GM18526 (cell line): ENCODE results near the gene DDX41.
A peak's percentile ranks its signal among the peaks of the same experiment; 100 is the strongest.

Source experiments
- POLR2A ChIP-seq: IDR thresholded peaks from 3 replicates; pipeline ENCODE4 v1.6.1; 2011; ENCODE audit not compliant: insufficient read length; ENCODE audit errors: extremely low read depth

Gene DDX41

GRCh38 chr5:177524539-177524900, 7.8 kb upstream of the DDX41 start:
- TF ChIP-seq POLR2A = no peak

DNA sequence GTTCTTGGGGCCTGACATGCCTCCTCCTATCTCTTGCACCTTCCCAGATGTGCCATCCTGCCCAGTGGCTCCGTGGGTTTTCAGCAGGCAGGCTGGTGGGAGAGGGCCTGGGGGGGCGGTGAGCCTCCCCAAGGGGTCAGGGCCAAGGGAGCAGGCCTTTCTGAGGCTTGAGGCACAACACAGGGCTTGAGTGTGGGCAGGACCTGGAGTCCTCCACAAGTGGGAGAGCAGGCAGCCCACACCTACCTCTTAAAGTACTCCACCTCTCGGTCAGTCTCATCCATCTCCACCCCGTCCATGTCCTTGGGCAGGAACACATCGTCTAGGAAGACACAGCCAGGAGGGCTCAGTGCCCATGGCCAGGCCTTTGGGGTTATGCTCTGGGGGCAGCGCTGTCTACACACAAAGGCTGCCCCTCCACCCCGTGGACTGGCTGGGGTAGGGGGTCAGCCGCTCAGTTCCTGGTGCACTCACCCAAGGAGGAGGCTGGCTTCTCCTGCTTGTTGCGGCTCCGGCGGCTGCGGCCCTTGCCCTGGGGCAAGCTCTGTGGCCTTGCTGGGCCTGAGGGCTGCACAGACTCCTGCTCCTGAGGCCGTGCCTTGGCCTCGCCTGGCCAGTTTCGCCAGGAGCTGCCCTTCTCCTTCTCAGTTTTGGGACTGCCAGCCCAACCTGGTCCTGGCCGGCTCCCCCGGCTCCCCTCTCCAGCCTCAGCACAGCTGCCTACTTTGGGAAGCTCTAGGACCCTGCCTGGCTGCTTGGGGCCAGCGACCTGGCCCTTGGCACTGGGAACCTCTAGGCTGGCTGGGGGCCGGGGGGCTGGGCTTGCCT, 7.2 kb upstream of the DDX41 start:
- no peak for TF ChIP-seq POLR2A

DNA sequence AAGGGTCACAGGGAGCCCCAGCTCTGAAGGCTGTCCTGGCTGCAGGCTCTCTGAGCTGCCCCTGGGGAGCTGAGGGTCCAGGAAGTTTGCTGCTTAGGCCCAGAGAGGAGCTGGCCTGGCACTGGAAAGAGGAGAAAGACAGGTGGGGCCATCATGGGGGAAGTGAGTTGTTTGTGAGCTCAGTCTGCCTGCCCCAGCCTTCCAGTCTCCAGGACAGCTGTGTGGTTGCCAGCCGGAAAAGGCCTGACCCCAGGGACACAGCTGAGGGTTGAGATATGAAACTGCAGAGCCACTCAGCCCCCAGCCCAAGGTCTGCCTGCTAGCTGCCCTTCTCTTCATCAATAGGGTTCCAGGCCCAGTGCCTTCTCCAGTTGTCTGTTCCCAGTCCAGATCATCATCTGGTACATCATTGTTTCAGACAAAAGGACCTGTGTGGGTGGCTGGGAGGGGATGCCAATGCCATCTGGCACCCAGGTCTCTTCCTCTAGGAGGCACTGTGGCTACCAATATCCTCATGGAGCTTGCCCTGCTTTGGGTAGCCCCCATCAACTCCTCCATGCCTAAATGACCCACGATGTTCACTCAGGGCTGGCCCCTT, 4.3 kb upstream of the DDX41 start:
- TF ChIP-seq POLR2A = no peak

DNA sequence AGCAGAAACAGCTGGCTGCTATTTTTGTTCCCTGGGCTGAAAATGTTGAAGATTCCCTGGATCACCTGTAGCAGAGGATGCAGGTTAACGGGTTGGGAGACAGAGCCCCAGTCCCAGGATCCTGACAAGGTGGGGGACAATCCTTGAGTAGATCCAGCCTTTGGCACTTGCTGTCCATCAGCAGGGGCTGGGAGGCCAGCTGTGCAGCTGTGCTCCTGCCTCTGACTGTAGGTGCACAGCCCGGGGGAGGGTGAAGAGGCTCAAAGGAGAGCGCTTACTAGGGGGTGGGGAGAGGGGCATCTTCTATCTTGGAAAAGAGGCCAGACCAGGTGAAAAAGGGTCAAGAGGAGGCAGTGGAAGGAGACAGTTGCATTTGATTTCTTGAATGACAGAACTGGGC, 3.5 kb upstream of the DDX41 start:
- TF ChIP-seq POLR2A = no peak

GRCh38 chr5:177519463-177520235, 2.9 kb upstream of the DDX41 start:
- no peak for TF ChIP-seq POLR2A

DNA sequence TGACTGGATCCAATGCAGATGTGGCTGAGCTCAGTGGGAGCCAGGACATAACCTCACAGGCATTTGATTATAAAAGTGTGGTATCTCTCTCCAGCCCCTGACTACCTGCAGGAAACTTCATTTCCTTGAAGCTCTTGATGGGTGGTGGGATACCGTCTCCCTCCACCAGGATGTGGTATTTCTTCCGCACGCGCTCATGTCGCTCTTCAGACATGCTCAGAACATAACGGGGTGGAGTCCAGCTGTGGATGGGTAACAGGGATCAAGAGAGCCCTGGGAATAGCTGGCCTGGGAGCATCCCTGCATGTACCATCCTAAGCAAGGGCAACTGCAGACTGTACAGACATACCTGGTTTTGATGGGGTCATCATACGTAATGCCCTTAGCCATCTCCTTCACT, 1.2 kb downstream of the DDX41 start:
- TF ChIP-seq POLR2A = no peak

GRCh38 chr5:177514541-177514940, 2.2 kb downstream of the DDX41 start:
- TF ChIP-seq POLR2A = no peak

- TF ChIP-seq POLR2A = no peak
Measured at GRCh38 chr5:177513500-177513899, 3.3 kb downstream of the DDX41 start.

DNA sequence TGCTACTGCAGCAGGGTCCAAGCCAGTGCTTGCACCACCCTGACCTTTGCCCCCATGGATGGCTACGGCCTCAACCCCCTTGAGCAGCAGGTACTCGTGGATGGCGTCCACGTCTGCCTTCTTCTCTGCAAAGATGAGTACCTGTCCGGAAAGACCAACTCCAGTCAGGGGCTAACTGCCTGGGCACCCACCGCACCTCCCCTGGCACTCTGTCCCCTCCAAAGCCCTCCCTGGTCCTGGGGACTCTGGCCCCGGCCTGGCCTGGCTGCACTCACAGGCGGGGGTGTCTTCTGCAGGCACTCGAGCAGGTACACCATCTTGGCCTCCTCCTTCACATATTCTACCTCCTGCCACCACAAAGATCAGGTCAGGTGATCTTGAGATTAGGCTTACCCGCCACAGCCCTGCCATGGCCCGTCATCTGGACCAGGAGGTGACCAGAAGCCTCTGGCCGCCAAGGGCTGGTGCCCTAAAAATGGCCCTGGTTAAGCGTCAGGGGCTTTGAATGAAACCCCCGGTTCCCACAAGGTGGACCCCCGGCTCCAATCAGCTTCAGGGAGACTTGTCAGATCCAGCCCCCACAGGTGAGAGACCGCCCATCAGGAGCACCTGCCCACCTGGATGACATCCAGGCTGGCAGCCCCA, 3.9 kb downstream of the DDX41 start:
- no peak for TF ChIP-seq POLR2A

DNA sequence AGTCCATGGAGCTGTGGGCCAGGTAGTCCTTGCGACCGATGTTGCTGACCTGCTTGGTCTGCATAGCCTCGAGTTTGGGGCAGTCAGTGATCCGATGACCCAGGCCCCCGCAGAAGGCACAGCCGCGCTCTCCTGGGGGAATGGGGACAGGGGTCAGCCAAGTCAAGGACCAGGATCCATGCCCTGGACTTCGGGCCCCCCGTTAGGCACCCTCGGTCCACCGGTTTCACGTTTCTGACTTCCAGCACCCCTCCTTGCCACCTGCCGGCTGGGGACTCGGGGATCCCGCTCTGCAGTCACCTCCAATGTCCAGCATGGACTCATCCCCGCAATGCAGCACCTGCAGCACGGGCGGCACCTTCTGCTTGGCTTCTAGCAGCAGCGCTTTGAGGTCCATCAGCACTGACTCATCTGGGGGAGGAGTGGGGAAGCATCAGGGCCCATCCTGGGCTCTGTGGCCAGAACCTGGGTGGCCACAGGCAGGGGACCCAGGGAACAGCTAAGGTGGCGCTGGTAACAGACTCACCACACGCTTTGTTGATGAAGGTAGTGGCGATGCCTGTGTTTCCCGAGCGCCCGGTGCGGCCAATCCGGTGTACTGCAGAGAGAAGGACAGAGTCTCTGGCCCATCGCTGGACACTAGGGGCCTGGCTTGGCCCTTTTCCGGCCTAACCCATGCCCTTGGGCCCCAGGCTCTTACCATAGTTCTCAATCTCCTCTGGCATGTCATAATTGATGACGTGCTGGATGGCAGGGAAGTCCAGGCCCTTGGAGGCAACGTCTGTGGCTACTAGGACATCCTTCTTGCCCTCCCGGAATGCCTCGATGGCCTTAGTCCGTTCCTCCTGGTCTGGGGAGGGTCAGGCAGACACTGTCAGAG, 4.7 kb downstream of the DDX41 start:
- no peak for TF ChIP-seq POLR2A

DNA sequence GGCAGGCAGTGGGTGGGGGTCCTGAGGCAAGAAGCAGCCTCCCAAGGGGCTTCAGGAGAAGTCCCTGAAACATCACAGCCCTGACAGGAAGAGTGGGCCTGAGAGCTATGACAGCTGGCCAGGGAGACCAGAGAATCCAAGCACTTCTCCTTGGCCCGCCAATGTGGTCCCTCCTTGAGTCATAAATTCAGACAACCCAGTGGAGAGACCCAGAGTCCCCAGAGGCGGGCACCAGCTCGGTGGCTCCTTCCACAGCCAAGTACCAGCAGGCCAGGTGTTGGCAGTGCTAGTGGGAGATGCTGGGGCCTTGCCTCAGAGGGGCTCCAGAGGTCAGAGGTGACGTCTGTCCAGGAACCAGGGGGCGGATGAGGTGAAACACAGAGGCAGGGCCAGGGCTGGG, 5.6 kb downstream of the DDX41 start:
- TF ChIP-seq POLR2A = no peak

- TF ChIP-seq POLR2A = peak; percentile 40
Measured at GRCh38 chr5:177510567-177511053, 6.2 kb downstream of the DDX41 start.

- peak; percentile 42 for TF ChIP-seq POLR2A
Measured at GRCh38 chr5:177509991-177510566, 6.7 kb downstream of the DDX41 start.

DNA sequence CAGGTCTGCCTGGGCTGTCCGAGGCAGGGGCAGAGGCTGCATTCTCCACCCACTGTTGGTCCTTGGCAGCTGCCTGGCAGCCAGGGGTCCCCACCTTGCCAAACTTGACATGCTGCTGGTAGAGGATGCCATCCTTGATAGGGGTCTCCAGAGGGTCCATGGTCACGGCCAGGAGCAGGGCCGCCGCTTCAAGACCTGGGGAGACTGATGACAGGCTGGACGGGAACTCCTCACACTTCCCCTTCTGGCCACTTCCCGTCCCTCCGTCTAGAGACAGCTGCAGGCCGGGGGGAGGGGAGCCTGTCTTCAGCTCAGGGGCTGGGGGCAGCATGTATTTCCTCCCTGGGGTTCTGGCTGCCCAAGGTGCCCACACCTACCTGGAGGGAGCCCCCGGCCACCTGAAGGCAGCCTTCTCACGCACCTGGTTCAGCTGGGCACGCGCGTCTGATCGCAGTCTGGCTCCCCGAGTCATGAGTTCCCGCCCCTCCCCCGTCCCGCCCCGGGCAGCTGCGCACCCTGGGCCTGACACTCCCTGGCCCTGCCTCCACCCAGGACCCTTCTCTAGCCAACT, 7.3 kb downstream of the DDX41 start, which contains the start of gene DOK3:
TSS of gene DOK3 (minus strand) at position 446 of the 571 bp plus-strand sequence. CDS start at position 160, 286 bp downstream.
- TF ChIP-seq POLR2A = peak; percentile 52
